ENCODE measurements around the gene ZNF684. TPM values are rescaled to one million over a fixed set of nuclear protein-coding genes. Genes with fewer than 3 reads are reported as not detected.

Gene ZNF684
- total and polyA plus RNA-seq, 2 donors (not counting 1 experiment from before 2014, with no cell fraction given) = 2.9 to 7.4 TPM

- H3K27me3 ChIP-seq (replicated peaks in 1 of 4; ENCODE audit: control extremely low read depth in 1 of 4, control insufficient read depth in 3 of 4, insufficient read depth in 4 of 4, low read length in 3 of 4) = no peaks in the 10 kb centered on the region
- H3K27ac Mint-ChIP-seq = no peak overlapping the region
- no peaks in the 10 kb centered on the region for H3K4me1 ChIP-seq (ENCODE audit: control insufficient read depth in 2 of 2, insufficient read depth in 2 of 2, low read length in 2 of 2)
- peaks cover 5% of the 10 kb centered on the region for H3K27me3 Mint-ChIP-seq
- DNase-seq (no peak), ATAC-seq (ENCODE audit: low read depth) (no peak)
- no peak overlapping the region for H3K4me3 Mint-ChIP-seq
- H3K27ac ChIP-seq (ENCODE audit: low read length in 2 of 2) = no peak overlapping the region
- peaks cover 8% of the 10 kb centered on the region for H3K9me3 Mint-ChIP-seq (ENCODE audit: insufficient read depth)
- no peaks in the 10 kb centered on the region for H3K4me1 Mint-ChIP-seq
- TF ChIP-seq CTCF (IDR thresholded peaks at IDR 0.05) = no peak
- TF ChIP-seq EZH2 (IDR thresholded peaks at IDR 0.05; ENCODE audit: borderline replicate concordance, insufficient read depth, low read depth, low read length, poor library complexity, severe bottlenecking) = no peak
- no CpG with 5 or more reads among the region's 2 CpGs for WGBS (ENCODE audit: insufficient coverage)
- no peak overlapping the region for H3K9ac ChIP-seq (ENCODE audit: low read length)
- ChIA-PET CTCF (no interaction called here), POLR2A (no interaction called here)
- intact Hi-C loops (cut with micrococcal nuclease) = no loop called here
- peaks cover 1 to 31% (median 10%) of the 10 kb centered on the region in 3 donors for H3K9me3 ChIP-seq (ENCODE audit: control extremely low read depth in 1 of 3, control insufficient read depth in 2 of 3, insufficient read depth in 1 of 3, low read length in 2 of 3)
- H2AFZ ChIP-seq (ENCODE audit: insufficient read depth, low read depth, low read length, poor library complexity, severe bottlenecking) = no peak overlapping the region
- no peaks in the 10 kb centered on the region for H4K20me1 ChIP-seq (ENCODE audit: control insufficient read depth, insufficient read depth, low read length, poor library complexity, severe bottlenecking)
- H3K36me3 ChIP-seq (replicated peaks in 1 of 2; ENCODE audit: control extremely low read depth in 1 of 2, control insufficient read depth in 1 of 2, extremely low read depth in 1 of 2, insufficient read depth in 2 of 2, low read length in 1 of 2) = peaks cover 0 to 10% of the 10 kb centered on the region in 2 experiments
- H3K4me2 ChIP-seq (replicated peaks; ENCODE audit: low read depth, low read length, poor library complexity, severe bottlenecking) = no peak overlapping the region
- H3K4me3 ChIP-seq (ENCODE audit: control extremely low read depth in 1 of 5, extremely low read depth in 1 of 5, insufficient read depth in 1 of 5, low read depth in 2 of 5, low read length in 4 of 5) = no peak overlapping the region
- no peaks in the 10 kb centered on the region for H3K79me2 ChIP-seq (ENCODE audit: control insufficient read depth, insufficient read depth, low read length)
These were observed 11.9 kb upstream of the ZNF684 start for GRCh38 chr1:40519517-40519916.

GRCh38 chr1:40530735-40531380 is 579 bp upstream of the ZNF684 start:
- CTCF ChIA-PET = interaction anchor here (0.6 to 3.2 kb wide), 9 partner anchors 14 to 1408 kb away, joined by 3 to 16 read pairs (median 6); partner anchors contain the start of gene ZFP69B
- peaks cover 6% of the 10 kb centered on the region for H3K79me2 ChIP-seq (ENCODE audit: control insufficient read depth, insufficient read depth, low read length)
- peaks cover 26% of the 10 kb centered on the region for H3K4me1 Mint-ChIP-seq
- DNase-seq (no peak), ATAC-seq (ENCODE audit: low read depth) (peak; percentile 1)
- H3K9me3 Mint-ChIP-seq (ENCODE audit: insufficient read depth) = peaks cover 10% of the 10 kb centered on the region
- H3K9me3 ChIP-seq (ENCODE audit: control extremely low read depth in 1 of 3, control insufficient read depth in 2 of 3, insufficient read depth in 1 of 3, low read length in 2 of 3) = peaks cover 2 to 9% (median 4%) of the 10 kb centered on the region in 3 donors
- TF ChIP-seq CTCF (IDR thresholded peaks at IDR 0.05) (no peak), EZH2 (IDR thresholded peaks at IDR 0.05; ENCODE audit: borderline replicate concordance, insufficient read depth, low read depth, low read length, poor library complexity, severe bottlenecking) (no peak)
- H3K4me2 ChIP-seq (replicated peaks; ENCODE audit: low read depth, low read length, poor library complexity, severe bottlenecking) = peak overlapping the region; percentile 80
- H4K20me1 ChIP-seq (ENCODE audit: control insufficient read depth, insufficient read depth, low read length, poor library complexity, severe bottlenecking) = no peaks in the 10 kb centered on the region
- H3K27me3 ChIP-seq (replicated peaks in 1 of 4; ENCODE audit: control extremely low read depth in 1 of 4, control insufficient read depth in 3 of 4, insufficient read depth in 4 of 4, low read length in 3 of 4) = peaks cover 0 to 3% (median 1%) of the 10 kb centered on the region in 4 experiments
- peak overlapping the region; percentile 100 for H3K4me3 Mint-ChIP-seq
- H2AFZ ChIP-seq (ENCODE audit: insufficient read depth, low read depth, low read length, poor library complexity, severe bottlenecking) = peak overlapping the region; percentile 95
- intact Hi-C loops (cut with micrococcal nuclease) = loop anchor here (1.0 to 10.0 kb wide), 9 partner anchors 23 to 491 kb away; partner anchors contain the start of genes CAP1, CITED4, EXO5 and SMAP2
- H3K4me3 ChIP-seq (ENCODE audit: control extremely low read depth in 1 of 5, extremely low read depth in 1 of 5, insufficient read depth in 1 of 5, low read depth in 2 of 5, low read length in 4 of 5) = peak overlapping the region; percentile 50 to 94 (median 80)
- H3K27ac Mint-ChIP-seq = peak overlapping the region; percentile 96
- H3K9ac ChIP-seq (ENCODE audit: low read length) = peak overlapping the region; percentile 75
- H3K36me3 ChIP-seq (replicated peaks in 1 of 2; ENCODE audit: control extremely low read depth in 1 of 2, control insufficient read depth in 1 of 2, extremely low read depth in 1 of 2, insufficient read depth in 2 of 2, low read length in 1 of 2) = peaks cover 0 to 5% of the 10 kb centered on the region in 2 experiments
- peaks cover 11% of the 10 kb centered on the region for H3K27me3 Mint-ChIP-seq
- POLR2A ChIA-PET = interaction anchor here (1.0 to 1.4 kb wide), 2 partner anchors 13 to 81 kb away, joined by 3 to 4 read pairs; partner anchors contain the start of gene ZFP69B
- H3K4me1 ChIP-seq (ENCODE audit: control insufficient read depth in 2 of 2, insufficient read depth in 2 of 2, low read length in 2 of 2) = peaks cover 19 to 22% of the 10 kb centered on the region in 2 donors
- WGBS (ENCODE audit: insufficient coverage) = 24% methylated on average over 2 of the region's 5 CpGs
- peak overlapping the region; percentile 60 to 92 for H3K27ac ChIP-seq (ENCODE audit: low read length in 2 of 2)
